Gastroesophageal sphincter (tissue), 3 donors: ENCODE results near the gene ALDH1A1.

Experiments
- CTCF ChIP-seq, 4 experiments: fragments of 200-600 bp in 2 of 4; fragments of 450-650 bp in 2 of 4; sonication (generic) in 1 of 4; IDR thresholded peaks; one replicate each; pipeline ENCODE4 v1.5.1; 2017 to 2019; ENCODE audit warnings: antibody characterized with exemption in 4 of 4, mild to moderate bottlenecking in 2 of 4, moderate library complexity in 2 of 4
- POLR2A ChIP-seq, 2 donors: fragments of 450-650 bp; IDR thresholded peaks; one replicate each; pipeline ENCODE4 v1.6.1; 2017; ENCODE audit warnings: antibody characterized with exemption in 2 of 2, mild to moderate bottlenecking in 2 of 2, moderate library complexity in 1 of 2

- no peak for TF ChIP-seq CTCF (IDR thresholded peaks at IDR 0.05)
- no peak for TF ChIP-seq POLR2A (IDR thresholded peaks at IDR 0.05)
These were observed 27.9 kb upstream of the ALDH1A1 start for GRCh38 chr9:72980600-72981265.
